Fibroblast of skin of right biceps (primary cell): ENCODE data around the gene CCDC183.
"Not testable (repeated sequence)": the region's sequence is repeated elsewhere in the genome, so short reads cannot be mapped to it uniquely, and the experiment has no call there.

Source experiments
- DNase-seq: peaks from one replicate; pipeline ENCODE4 v3.0.0-alpha.2; 2013

Gene CCDC183

GRCh38 chr9:136785565-136786355, 10.4 kb upstream of the CCDC183 start:
- not testable (repeated sequence) for DNase-seq

- no peak for DNase-seq
Observed at GRCh38 chr9:136786451-136786850, 9.7 kb upstream of the CCDC183 start.

DNA sequence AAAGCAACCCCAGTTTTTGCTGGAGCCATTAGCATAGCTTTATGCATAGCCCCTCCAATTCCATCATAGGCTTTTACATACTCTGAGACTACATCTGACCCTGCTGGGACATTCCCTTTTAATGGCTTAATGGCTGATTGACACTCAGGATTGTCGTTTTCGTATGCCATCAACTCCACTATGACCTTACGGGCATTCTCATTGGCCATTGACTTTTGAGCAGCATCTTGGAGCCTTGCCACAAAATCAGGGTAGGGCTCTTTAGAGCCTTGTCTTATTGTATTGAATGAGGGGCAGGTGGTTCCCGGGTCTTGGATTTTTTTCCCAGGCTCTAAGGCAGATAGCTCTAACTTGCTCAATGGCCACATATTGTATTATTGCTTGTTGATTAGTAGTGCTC, 9.2 kb upstream of the CCDC183 start:
- DNase-seq, result not testable (repeated sequence)

DNA sequence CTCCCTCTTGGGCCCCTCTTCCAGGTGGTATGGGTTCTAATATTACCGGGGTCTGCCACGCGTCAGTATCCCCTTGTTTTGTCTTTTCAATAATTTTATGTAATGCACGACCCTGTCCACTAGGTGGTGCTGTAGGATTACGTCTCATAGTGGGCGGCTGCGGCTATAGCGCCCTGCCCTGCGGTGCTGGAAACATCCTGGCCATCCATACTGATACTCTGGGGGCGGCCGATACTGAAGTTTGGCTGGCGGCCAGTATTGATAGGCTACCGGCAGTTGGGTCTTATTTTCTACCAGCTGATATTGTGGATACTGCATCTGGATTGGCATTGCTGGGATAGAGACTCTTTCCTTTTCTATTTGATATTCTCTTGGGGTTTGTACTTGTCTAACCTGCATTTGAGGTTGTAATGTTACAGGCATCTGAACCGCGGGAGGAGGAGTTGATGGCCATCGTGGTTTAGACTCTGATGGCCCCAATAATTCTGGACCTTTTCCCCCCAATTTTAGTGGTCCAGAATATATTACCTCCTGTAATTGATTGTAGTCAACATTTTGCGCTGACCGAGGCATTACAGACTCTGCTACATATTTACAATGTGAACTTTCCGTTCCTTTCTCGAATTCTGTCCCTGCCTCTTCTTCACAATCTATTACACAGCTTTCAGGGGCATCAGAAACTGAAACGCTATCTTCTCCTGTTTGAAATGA, 8.3 kb upstream of the CCDC183 start:
- DNase-seq, result peak; percentile 60

DNA sequence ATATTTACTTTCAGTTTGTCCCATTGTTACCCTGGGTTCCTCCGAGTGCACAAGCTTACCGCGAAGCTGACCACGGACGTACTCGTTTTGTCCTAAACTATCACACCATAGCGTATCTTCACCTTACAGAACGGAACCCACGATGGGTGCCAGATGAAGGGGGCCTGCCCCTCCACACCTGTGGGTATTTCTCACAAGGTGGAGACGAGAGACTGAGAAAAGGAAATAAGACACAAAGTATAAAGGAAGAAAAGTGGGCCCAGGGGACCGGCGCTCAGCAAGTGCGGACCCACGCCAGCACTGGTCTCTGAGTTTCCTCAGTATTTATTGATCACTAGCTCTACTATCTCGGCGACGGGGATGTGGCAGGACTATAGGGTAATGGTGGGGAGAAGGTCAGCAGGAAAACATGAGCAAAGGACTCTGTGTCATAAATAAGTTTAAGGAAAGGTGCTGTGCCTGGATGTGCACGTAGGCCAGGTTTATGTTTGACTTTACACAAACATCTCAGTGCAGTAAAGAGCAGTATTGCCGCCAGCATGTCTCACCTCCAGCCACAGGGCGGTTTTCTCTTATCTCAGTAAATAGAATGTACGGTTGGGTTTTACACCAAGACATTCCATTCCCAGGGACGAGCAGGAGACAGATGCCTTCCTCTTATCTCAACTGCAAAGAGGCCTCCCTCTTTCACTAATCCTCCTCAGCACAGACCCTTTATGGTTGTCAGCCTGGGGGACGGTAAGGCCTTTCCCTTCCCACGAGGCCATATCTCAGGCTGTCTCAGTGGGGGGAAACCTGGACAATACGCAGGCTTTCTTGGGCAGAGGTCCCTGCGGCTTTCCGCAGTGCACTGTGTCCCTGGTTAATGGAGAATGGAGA, 7.3 kb upstream of the CCDC183 start:
- not testable (repeated sequence) for DNase-seq

DNA sequence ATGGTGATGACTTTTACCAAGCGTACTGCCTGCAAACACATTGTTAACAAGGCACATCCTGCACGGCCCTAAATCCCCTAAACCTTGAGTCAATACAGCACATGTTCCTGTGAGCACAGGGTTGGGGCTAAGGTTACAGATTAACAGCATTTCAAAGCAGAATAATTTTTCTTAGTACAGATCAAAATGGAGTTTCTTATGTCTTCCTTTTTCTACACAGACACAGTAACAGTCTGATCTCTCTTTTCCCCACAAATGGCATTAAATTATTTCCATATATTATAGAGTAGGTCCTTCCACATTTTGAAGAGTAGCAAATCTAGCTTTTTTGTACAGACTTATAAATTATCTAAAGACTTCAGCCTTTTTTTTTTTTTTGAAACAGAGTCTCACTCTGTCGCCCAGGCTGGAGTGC, 6.6 kb upstream of the CCDC183 start:
- no peak for DNase-seq

GRCh38 chr9:136790640-136791515, 5.3 kb upstream of the CCDC183 start, which contains the start of gene TMEM141:
TMEM141 (plus strand) TSS chr9:136791344; CDS start chr9:136791371, 27 bp downstream.
- peak; percentile 99 for DNase-seq

- peak; percentile 27 for DNase-seq
Observed at GRCh38 chr9:136791516-136792276, 4.4 kb upstream of the CCDC183 start.

DNA sequence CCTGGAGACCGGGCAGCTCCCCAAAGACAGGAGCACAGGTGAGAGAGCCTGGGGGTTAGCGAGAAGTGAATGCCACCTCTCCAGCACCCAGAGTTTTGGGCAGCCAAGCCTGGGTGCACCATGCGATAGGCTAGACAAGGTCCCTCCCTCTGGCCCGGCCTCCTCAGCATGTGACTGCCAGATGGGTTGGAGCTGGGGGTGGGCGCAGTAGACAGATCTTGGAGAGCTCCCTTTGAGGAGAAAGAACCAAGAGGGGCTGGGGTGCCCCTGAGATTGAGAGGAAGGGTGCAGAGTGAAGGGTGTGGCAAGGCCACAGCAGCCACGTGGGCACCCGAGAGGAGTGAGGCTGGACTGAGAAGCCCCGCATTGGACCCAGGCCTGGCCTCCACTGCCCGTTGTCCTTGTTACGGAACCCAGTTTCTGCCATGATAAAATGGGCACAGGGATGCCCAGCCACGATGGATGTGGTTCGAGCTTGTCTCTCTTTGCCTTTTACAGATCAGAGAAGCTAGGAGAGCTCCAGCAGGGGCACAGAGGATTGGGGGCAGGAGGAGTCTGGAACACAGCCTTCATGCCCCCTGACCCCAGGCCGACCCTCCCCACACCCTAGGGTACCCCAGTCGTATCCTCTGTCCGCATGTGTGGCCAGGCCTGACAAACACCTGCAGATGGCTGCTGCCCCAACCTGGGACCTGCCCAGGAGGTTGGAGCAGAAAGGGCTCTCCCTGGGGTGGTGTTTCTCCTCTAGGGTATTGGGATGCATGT, 3.6 kb upstream of the CCDC183 start:
- DNase-seq, result no peak

DNA sequence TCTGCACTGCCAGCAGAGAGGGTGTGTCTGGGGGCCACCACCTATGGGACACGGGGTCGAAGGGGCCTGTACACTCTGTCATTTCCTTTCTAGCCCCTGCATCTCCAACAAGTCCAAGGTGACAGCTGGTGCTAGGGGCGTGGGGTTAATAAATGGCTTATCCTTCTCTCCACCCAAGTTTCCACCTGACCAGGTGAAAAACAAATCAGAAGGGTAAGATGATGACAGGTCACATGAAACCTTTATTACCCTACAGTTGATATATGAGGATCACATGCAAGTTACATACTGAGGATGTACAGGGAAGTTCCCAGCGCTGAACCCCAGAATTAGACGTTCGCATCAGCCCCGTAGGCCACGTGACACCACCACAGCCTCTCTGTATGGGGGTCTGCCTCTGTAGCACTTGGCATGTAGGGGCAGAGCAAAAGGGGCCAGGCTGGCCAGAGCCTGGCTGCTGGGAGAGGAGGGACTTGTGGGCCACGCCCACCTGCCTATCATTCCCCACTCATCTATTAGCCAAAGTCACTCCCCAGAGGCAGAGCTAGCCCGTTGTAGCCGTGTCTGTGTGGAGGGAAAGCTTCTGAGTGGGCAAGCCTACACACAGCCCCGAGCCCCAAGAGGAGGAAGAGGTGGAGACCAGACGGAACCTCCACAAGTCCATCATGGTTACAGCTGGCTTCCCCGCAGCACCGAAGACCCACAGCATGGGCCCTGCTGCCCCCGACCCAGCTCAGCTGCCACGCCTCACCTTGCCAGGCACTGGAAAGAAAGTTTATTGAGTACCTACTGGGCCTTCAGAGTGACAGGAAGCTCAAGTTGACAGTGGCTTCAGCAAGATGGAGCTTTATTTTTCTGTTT, 2.8 kb upstream of the CCDC183 start:
- no peak for DNase-seq

DNA sequence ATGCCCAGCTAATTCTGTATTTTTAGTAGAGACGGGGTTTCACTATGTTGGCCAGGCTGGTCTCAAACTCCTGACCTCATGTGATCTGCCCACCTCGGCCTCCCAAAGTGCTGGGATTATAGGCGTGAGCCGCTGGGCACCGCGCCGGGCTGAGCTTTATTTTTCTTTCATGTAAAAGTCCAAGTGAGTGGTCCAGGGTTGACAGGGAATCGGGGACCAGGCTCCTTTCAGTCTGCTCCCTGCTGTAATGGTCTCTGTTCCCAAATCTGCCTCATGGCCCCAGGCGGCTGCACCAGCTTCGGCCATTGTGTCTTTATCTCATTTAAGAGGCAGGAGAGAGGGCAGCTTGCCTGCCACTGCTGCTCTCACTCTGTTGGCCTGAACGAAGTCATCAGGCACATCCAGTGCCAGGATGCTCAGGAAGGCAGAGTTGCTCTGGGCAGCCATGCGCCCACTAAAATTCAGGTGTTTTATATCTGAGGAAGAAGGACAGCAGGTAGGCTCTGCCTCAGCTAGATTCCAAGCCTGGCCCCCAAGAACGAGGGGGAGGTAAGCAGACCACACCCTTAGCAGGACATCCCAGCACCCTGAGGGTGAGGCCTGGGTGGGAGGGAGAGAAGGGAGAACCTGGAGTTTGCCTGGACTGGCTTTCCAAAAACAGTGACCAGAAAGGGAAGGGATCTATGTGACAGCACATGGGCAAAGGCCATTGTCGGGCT, 1.7 kb upstream of the CCDC183 start:
- DNase-seq, result no peak

DNA sequence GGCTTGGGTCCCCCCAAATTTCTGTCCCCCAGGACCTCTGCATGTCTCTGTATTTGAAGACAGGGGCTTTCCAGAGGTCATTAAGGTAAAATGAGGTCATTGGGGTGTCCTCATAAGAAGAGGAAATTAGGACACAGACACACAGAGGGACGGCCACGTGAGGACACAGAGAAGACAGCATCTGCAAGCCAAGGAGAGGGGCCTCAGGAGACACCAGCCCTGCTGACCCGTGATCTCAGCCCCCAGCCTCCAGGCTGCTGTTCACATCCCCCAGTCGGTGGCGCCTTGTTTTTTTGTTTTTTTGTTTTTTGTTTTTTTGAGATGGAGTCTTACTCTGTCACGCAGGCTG, 1.2 kb upstream of the CCDC183 start:
- no peak for DNase-seq

GRCh38 chr9:136796775-136797347, 723 bp downstream of the CCDC183 start:
- DNase-seq, result peak; percentile 33

DNA sequence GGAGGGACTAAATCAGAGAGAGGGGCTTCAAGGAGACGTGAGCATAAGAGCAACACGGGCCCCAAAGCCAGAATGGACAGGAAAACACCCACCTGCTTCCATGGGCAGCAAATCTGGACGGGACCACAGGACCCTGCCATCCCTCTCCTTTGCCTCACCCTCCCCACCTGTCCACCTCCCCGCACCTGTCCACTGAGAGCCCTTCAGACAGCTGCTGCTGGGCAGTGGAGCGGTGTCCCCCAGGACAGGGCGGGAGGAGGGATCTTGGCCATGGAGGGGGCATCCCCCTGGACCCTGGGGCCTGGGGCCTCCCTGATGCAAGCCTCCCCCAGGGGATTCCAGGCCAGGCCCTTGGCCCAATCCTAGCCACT, 2.6 kb downstream of the CCDC183 start:
- DNase-seq, result no peak

GRCh38 chr9:136799079-136799853, 3.1 kb downstream of the CCDC183 start:
- no peak for DNase-seq

DNA sequence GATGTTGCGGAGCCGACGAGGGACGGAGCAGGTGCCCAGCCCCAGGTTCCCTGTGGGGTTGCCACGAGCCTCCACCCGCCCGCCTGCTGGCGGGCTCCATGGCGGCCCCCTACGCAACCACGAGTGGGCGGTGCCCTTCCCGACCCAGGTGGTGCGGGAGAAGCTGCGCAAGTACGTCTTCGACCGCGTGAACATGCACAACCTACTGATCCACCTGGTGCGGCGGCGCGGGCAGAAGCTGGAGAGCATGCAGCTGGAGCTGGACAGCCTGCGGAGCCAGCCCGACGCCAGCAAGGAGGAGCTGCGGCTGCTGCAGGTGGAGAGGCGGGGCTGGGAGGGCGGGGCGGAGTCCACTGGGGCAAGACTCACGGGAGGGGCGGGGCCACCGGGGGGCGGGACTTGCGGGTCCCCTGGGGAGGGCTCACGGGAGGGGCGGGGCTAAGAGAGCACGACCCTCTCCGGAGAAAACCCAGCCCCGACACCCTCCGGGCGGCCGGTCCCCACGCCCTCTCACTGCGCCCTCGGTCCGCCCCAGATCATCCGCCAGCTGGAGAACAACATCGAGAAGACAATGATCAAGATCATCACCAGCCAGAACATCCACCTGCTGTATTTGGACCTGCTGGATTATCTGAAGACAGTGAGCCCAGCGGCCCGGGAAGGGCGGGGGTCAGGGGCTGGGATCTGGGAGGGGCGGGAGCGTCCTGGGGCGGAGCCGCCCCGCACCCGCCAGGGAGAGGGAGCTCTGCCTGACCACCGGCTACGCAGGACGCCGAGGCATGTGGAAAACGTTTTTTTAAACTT, 3.9 kb downstream of the CCDC183 start:
- peak; percentile 44 for DNase-seq

DNA sequence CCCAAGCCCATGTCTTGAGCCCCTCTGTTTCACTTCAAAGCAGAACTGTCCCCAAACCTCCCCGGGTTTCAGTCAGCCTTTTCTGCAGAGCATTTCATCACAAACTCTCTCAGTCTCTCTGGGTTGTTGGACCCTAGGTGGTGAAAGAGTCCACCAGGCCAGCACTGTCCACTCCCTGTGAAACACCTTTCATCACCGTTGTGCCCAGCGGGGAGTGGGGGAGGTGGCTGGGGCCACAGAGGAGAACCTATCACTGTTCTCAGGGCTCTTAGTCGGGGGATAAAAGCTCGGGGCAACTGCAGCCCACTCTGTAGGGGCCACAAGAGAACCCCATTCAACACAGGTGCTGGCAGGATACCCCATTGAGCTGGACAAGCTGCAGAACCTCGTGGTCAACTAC, 6.2 kb downstream of the CCDC183 start:
- no peak for DNase-seq
